Activated CD8-positive, alpha-beta memory T cell treated with anti-CD3 and anti-CD28 coated beads for 48 hours (primary cell): ENCODE results near the gene BCAS3.
"Not testable (repeated sequence)": the region's sequence is repeated elsewhere in the genome, so short reads cannot be mapped to it uniquely, and the experiment has no call there.

Source experiments
- DNase-seq, 3 experiments: peaks; one replicate each; pipeline ENCODE4 v3.0.0-alpha.2; 2020; ENCODE audit warnings: low read depth in 2 of 3, low spot score in 2 of 3

The BCAS3 gene

DNA sequence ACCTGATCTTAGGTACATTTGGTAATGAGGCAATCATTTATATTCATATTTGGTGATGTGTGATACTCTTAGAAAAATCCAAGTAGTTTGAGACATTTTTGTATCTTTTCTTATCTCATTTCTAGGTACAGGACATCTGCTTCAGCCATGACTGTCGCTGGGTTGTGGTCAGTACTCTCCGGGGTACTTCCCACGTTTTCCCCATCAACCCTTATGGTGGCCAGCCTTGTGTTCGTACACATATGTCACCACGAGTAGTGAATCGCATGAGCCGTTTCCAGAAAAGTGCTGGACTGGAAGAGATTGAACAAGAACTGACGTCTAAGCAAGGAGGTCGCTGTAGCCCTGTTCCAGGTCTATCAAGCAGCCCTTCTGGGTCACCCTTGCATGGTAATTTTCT, 312.2 kb downstream of the BCAS3 start:
- DNase-seq, result no peak

DNA sequence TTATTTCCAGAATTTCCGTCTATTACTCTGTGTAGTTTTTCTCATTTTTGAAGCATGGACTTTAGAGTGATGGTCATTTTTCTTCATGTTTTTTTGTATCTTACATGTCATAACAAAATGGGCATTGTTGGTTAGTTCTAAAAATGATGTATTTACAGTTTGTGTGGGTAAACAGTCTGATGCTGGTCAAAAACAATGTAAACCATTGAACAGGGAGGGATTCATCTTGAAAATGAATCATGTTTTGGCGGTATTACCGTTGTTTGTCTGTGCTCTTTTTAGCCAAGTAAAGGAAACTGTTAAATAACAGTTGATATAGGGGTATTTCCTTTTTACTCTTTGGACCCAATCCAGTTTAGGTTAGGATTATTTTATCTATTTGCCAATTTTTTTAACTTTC, 315.8 kb downstream of the BCAS3 start:
- no peak for DNase-seq

DNA sequence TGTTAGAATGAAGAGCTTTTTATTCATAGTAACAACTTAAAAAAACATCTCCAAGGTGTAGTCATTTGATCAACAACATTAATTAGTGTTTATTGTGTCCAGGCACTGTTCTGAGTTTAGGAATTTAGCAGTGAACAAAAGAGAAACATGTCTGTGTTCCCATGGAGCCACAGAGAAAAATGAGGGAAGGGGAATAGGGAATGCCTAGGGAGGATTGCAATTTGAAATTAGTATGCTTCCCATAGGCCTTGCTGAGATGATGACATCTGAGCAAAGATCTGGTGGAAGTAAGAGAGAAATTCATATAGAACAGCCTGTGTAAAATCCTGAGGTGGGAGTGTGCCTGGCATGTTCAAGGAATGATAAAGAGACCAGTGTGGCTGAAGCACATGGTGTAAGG, 318.0 kb downstream of the BCAS3 start:
- no peak for DNase-seq

DNA sequence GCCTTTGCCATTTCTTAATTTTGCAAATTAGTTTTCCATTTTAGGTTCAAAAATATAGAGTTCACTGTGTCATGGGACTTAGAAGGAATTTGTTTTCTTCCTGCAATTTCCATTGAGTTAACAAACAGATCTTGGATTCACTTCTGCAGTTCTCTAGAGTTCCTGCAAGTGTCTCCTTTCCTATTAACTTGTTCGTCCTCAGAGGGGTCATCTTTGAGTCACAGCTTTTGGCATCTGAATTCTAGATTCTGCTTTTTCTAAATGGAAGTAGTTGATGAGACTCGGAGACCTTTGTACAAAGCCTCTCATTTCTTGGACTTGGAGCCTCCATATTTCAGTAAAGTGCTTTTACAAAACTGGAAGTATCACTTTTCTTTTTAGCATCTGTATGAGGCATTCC, 323.3 kb downstream of the BCAS3 start:
- DNase-seq, result no peak

DNA sequence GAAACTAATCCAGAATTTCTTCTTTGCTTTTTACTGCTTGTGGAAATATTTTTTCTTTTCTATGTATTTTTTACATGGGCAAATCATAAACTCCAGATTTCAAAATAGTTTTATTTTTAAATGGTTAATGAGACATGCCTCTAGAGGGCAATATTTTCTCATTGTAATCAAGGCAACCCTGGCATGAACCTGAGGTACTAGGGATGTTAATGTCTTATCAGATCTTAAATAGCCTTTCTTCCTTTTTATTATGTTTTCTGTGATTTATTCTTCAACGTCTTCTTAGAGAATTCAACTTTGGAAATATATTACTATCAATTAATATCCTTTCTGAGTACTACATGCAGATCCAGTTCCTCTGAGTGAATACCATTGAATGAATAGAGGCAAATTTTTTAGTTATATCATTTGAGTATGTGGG, 324.7 kb downstream of the BCAS3 start:
- no peak for DNase-seq

DNA sequence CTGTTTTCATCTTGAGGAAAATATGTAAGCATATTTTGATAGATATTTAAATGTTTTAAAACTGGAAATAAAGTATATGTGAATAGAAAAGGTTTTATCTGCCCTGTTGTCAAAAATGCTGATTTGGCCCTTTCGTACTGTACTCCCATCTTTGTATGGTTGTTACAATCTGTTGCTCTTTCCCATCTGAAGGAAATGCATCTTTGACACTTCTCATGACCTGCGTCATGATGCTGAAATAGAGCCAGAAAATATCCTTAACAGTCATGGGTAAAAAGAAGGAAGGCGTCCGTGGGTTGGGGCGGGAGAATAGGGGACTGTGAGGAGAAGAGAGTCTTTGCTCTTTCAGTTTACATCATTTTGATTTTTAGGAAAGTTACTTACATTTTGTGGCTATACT, 327.7 kb downstream of the BCAS3 start:
- no peak for DNase-seq

DNA sequence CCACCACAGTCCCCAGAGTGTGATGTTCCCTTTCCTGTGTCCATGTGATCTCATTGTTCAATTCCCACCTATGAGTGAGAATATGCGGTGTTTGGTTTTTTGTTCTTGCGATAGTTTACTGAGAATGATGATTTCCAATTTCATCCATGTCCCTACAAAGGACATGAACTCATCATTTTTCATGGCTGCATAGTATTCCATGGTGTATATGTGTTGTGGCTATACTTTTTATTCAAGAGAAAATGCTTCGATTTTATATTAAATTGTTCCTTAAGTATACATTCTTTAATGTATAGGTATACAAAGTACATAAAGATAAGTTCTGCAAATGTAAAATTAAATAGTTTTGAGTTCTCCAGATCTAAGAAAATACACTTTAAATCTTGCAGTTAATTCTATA, 328.3 kb downstream of the BCAS3 start:
- DNase-seq, result not testable (repeated sequence)

DNA sequence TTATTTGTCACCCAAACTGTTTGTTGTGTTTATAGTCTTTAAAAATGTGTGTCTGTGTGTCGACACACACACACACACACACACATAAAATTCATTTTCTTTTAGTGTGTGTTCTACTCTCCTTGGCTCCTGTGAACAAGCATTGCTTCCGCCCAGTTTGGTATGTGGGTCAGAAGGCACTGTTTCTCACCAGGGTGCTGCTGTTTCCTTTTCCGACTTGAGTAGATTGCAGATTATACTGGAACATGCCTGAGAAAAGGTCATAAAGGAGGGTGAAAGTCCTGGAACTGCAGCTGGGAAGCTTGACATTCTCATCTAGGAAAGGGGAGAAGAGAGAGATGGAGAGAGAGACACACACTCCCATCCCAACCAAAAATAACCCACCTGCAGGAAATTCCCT, 330.3 kb downstream of the BCAS3 start:
- DNase-seq, result no peak

DNA sequence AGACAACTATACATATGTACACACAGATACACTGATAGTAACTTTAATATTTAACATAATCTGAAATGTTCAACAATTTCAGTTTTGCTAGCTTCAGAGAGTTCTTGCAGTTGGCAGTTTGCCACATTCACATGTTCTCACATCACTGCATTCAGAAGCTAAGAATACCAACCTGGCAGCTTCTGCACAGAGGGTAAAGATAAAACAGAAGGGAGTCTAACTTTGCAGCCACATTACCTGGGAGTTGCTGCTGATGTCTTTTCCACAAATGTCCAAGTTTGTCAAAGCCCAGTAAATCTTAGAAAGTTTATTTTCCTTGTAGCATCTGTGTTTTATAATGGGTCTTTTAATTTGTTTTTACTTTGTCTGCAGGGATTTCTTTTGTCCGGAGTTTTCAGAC, 332.0 kb downstream of the BCAS3 start:
- DNase-seq, result no peak

DNA sequence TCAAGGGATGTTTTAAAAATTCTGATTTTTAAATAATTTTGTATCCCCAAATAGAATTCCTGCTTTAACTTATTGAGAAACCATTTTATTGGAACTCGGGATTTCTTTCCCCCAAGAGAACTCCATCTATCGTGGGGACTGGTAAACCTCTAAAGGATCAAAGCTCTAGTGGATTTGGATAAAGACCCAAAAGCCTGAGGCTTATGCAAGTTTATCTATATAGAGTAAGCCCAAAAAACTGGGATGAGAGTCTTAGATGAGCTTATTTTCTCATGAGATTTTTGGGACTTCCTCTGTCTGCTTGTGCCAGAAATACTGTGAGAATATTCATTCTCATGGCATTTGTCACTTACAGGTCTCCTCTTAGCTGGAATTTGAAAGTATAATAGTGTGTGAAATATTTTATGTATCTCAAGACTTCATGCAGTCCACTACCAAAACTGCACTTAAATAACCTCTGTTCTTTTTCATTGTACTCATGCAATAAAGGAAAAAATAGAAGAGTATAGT, 333.1 kb downstream of the BCAS3 start:
- DNase-seq, result no peak

DNA sequence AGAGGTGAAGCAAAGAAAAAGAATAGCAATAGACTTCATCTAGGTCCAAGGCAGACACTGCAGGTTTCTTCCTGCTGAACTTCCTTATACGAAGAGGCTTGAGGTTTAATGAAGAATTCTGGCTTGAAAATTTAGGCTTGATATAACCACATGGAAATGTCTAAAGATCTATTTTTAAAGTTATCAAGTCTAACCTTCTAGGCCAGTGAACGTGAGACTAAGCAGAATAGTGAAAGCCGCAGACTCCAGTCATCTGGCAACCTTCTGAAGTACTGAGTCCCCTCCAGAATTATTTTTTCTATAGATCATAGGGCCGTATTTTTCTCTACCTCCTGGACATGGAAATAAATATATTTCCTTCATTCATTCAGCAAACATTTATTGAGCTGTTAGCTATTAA, 333.6 kb downstream of the BCAS3 start:
- DNase-seq, result no peak

DNA sequence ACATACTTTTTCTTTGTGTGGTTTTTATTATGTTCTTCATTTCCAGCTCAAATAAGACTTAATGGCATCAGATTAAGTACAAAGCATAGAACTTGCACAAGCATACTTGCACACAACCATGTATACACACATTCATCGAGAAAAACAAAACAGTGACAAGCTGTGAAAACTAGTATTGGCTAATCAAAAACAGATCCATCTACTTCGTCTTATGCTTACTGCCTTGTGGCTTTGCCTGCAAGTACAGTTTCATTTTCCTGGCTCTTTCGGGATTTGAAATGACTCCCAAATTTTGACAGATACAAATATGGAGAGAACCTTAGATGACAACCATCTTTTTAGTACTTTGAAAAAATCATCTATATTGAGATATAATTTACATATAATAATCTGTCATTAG, 338.3 kb downstream of the BCAS3 start:
- no peak for DNase-seq

DNA sequence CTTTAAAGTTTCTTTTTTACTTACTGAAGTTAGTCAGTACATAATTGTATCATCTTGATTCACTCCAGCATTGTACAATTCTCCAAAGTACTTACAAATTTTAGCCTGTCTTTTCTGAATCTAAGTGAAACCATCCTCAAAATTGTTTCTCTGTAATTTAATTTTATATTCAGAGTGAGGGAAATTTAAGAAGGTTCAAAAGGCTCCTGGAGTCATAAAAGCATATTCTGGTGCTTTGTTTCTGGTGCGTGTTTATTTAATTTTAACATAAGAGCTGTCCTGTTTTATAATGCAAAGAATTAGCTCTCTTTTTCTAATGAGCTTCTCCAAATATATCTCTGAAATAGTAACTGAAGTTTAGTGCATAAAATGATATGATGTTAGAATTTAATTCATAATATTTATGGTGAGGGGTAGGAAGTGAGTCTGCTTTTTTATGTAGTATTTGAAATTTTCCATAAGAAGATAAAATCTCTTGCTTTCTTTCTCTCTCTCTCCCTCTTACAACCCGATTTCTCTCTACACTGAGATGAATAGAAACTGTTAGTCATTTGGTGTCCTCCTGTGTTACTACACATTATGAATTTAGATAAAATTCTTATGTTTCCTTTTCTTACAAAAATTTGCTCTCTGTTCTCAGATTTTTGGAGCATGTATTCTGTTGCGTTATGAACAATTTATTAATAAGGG, 339.8 kb downstream of the BCAS3 start:
- DNase-seq, result no peak

DNA sequence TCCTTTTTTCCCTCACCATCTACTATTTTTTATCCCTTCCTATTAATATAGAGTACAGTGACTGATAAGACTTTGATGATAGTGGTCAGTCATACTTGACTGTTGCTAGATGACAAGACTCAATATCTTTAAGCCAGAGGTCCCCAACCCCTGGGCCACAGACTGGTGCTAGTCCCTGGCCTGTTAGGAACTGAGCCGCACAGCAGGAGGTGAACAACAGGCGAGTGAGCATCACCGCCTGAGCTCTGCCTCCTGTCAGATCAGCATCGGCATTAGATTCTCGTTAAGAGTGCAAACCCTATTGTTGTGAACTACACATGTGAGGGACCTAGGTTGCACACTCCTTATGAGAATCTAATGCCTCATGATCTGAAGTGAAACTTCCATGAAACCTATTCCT, 341.3 kb downstream of the BCAS3 start:
- DNase-seq, result no peak

DNA sequence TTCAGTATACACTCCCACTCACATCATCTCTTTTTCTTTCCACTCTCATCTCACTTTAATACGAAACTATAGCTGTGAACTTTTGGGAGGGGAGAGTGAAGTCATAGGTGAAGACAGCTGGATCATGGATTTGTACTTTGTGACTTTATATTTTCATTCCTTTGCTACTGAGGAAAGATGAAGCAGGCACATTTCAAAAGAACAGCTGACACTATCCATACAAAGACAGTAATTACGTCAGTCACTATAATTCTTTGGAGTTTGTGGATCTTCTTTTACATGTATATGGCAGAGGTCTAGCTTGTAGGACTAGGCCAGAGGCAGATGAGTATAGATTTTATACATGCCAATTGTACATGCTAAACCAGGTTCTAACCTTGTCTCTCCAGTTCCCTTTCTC, 346.3 kb downstream of the BCAS3 start:
- no peak for DNase-seq

DNA sequence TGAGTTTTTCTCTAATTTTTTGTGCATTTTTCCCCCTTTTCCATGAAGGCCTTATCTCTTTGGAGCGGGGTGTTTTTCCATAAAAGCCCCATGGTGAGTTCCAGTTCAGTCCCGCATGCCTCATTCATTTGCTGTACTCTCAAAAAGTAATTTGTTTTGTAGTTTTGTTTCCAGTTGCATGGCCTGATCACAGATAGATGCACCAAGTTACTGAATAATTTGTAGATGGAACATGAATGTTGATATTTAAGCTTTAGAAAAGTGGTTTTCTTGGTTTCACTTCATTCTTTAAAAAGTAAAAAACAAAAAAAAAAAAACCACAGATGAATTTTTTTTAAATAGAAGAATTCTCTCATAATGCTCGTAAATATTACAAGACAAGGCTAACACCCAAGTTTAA, 349.2 kb downstream of the BCAS3 start:
- DNase-seq, result no peak

DNA sequence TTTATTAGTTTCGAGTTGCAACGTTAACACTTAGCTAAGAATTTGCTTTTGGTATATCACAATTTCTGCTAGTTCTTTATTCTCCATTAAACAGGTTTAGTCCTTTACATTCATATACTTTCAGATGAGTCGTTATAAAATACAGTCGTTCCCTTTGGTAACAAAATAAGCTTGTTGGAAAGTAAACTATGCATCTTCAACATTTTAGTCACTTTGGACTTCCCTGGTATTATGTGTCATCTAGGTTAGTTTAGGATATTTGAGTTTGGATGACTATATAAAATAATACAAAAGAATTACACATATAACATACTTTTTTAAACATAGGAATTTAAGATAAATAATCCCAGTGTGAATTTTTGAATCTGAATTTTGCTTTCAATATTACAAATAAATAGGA, 351.5 kb downstream of the BCAS3 start:
- no peak for DNase-seq

DNA sequence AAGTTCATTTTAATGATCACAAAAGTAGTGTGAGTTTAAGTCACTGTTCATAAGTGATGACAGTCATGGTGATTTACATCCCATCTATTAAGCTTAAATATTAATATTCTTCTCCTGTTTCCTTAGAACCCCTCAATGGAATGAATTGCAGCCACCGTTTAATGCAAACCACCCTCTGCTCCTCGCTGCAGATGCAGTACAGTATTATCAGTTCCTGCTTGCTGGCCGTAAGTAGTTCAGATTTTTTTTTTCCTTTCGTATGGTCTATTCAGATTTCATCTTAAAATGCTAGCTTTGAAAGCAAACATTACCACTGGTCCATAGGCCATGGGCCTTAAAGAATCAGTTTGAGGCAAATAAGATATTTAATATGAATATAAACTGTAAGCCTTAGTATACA, 363.0 kb downstream of the BCAS3 start:
- DNase-seq, result no peak

DNA sequence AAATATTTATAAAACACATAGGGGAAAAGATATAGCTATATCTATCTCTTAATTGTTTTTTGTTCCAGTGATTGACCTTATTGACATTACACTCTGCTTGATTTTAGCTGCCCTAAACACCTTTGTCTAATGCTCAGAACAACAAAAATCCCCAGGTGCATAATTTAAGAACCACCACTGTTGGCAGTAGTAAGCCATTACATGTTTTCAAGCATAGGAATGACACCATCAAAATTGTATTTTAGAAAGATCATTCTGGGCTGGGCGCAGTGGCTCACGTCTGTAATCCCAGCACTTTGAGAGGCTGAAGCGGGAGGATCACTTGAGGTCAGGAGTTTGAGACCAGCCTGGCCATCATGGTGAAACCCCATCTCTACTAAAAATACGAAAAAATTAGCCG, 364.7 kb downstream of the BCAS3 start:
- not testable (repeated sequence) for DNase-seq

DNA sequence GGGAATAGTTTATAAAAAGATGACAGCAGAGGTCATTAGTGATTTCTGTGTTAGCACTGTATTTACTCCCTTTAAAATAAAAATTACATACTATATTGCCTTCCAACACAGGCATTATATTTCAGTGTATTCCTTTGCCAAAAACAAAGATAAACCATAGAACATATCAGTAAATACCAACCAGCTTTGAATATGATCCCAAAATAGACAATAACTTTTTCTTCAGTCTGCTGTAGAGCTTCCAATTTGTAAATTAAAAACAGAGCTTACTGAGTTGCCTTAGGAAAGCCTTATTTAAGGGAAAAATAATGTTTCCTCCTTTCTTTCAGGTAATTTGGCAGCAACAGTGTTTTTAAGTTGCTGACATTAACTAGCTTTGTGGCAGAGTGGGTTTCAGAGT, 369.9 kb downstream of the BCAS3 start:
- no peak for DNase-seq

DNA sequence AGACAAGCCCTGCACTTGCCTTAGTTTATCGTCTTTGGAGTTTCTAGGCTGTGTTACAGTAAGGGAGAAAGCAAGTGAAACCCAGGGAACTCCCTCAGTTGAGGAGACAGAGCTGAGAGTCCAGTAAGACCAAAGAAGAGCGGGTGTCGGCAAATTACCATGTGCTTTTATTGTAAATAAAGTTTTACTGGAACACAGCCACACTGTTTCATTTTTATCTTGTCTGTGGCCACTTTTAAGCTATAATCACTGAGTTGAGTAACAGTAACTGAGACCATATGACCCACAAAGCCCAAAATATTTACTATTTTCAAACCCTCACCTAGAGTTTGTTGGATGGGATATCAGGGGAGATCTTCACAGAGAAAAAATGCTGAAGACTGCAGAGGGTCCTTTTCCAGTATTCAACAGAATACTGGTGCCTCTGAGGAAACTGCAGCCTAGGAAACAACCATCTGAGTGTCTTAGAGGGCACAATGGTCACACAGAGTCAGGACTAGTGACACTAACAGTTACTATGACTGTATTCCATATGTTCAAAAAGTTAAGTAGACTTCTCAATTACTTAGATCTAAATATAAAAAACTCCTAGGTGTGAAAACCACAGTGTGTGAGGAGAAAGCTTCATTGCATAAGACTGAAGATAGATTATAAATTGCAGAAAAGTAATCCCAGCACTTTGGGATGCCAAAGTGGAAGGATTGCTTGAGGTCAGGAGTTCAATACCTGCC, 370.9 kb downstream of the BCAS3 start:
- no peak for DNase-seq

DNA sequence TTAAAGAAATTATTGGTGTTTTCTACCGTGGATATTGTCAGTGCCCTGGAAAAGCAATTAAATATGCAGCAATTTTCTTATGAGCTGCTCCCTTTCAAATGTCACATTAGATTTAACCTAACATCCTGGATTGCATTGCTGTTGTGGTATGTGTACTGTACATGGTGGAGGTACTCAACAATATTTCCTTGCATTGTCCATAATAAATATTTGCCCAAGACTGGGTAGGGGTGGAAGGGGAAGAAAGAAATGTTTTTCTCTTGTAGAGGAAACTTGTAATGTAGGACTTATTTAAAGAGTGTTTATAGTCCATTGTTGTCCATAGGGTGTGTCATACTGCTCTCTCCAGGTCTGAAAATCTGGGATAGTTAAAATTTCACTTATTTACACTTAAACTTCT, 375.8 kb downstream of the BCAS3 start:
- DNase-seq, result no peak

DNA sequence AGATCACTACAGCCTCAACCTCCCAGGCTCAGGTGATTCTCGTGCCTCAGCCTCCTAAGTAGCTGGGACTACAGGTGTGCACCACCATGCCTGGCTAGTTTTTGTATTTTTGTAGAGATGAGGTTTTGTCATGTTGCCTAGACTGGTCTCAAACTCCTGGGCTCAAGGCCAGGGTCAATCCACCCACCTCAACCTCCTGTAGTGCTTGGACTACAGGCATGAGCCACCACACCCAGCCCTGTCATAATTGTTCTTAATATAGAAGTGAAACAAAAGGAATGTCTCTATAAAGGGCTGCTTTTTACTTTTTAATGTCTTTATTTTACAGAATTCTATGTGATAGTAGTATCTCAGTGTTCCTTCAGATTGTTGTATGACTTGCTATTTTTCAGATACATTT, 376.8 kb downstream of the BCAS3 start:
- no peak for DNase-seq
